ENCODE measurements around the gene UHRF2. TPM values are rescaled to one million over a fixed set of nuclear protein-coding genes. Genes with fewer than 3 reads are reported as not detected.

Gene UHRF2
- total and polyA plus RNA-seq, 2 of the 13 experiments (the other 11 are each of a cell fraction or from before 2014, with no cell fraction given) = 42.1 to 44.2 TPM

- TF ChIP-seq ZNF703 (CRISPR knock-in tag; IDR thresholded peaks at IDR 0.05; ENCODE audit: borderline replicate concordance) (no peak), MAZ (IDR thresholded peaks at IDR 0.05; ENCODE audit: borderline replicate concordance, low read depth, low read length) (no peak), MAZ (CRISPR knock-in tag; IDR thresholded peaks at IDR 0.05; ENCODE audit: low read depth) (no peak), ZNF800 (CRISPR knock-in tag; IDR thresholded peaks at IDR 0.05) (no peak; the same call in 1 of the 2 replicates), PBX3 (CRISPR knock-in tag; IDR thresholded peaks at IDR 0.05; ENCODE audit: borderline replicate concordance) (no peak), ZNF576 (CRISPR knock-in tag; IDR thresholded peaks at IDR 0.05) (no peak), ARNT2 (CRISPR knock-in tag; IDR thresholded peaks at IDR 0.05; ENCODE audit: low read depth) (no peak)
Observed at GRCh38 chr9:6414247-6414641, 1.2 kb downstream of the UHRF2 start (continued).

- no peak overlapping the region for H3K27ac ChIP-seq (ENCODE audit: extremely low read length, insufficient read depth, low read length)
- peaks cover 0 to 2% of the 10 kb centered on the region in 2 experiments; a peak in 2 of 5 replicates for H3K36me3 ChIP-seq (replicated peaks in 1 of 2; ENCODE audit: control insufficient read depth in 1 of 2, insufficient read depth in 2 of 2, low read length in 2 of 2)
- H3K9ac ChIP-seq (ENCODE audit: insufficient read depth, low read depth, low read length) = peak overlapping the region; percentile 89; the same call in 1 of the 2 replicates
- WGBS (ENCODE audit: low lambda C conversion rate) = 53% methylated on average over 5 of the region's 5 CpGs
- ChIA-PET CTCF (ENCODE audit: low intra/inter-chr PET ratio, low total read pairs) (no interaction called here), POLR2A (interaction anchor here (1.0 kb wide), 1 partner anchor 9 kb away, joined by 4 read pairs; no protein-coding TSS in a partner anchor)
- intact Hi-C loops (cut with micrococcal nuclease; ENCODE audit: unreplicated experiment) (no loop called here), in situ Hi-C loops (cut with HindIII; ENCODE audit: extremely low pct_ligation_motif_present, low pct_unique_long_range_greater_than_20kb) (no loop called here)
- DNase-seq (ENCODE audit: low spot score) (no peak), FAIRE-seq (peak; percentile 28), ATAC-seq (no peak)
- H3K9me3 ChIP-seq (ENCODE audit: low read length) = no peaks in the 10 kb centered on the region
- H3K4me2 ChIP-seq (ENCODE audit: low read depth, low read length) = peak overlapping the region; percentile 83
- peaks cover 58% of the 10 kb centered on the region for H4K20me1 ChIP-seq (ENCODE audit: insufficient read depth, low read length)
- no TSS peak for BruUV-seq (replicated peaks)
- no peak overlapping the region for H2AFZ ChIP-seq (ENCODE audit: low read length)
- peak; percentile 23; the same call in 1 of the 2 replicates for TF ChIP-seq ELF3 (CRISPR knock-in tag; IDR thresholded peaks at IDR 0.05)
- no peak for TF ChIP-seq ASH2L (IDR thresholded peaks at IDR 0.05; ENCODE audit: insufficient read length, low read depth, low read length)
- TF ChIP-seq SAP130 (CRISPR knock-in tag; IDR thresholded peaks at IDR 0.05; ENCODE audit: low read depth) = peak; percentile 18; the same call in 1 of the 2 replicates
- no peak for TF ChIP-seq ATF5 (CRISPR knock-in tag; IDR thresholded peaks at IDR 0.05; ENCODE audit: low read depth)
- H3K4me1 ChIP-seq (ENCODE audit: insufficient read depth, low read length) = peaks cover 45% of the 10 kb centered on the region
- H3K79me2 ChIP-seq (ENCODE audit: insufficient read depth, low read length) = peaks cover 68% of the 10 kb centered on the region
- peak overlapping the region; percentile 86 to 91 (median 90); a peak in 5 of 6 replicates for H3K4me3 ChIP-seq (replicated peaks in 1 of 3; ENCODE audit: insufficient read depth in 1 of 3, low read depth in 2 of 3, low read length in 3 of 3)
- no peaks in the 10 kb centered on the region; a peak in 1 of 5 replicates for H3K27me3 ChIP-seq (ENCODE audit: control insufficient read depth in 1 of 2, insufficient read depth in 2 of 2, low read length in 2 of 2)
Observed at GRCh38 chr9:6415266-6415665, 2.3 kb downstream of the UHRF2 start.
